SJSA1 (cell line): Measurements from ENCODE around the gene ZNRF3. TPM values are rescaled to one million over a fixed set of nuclear protein-coding genes. Genes with fewer than 3 reads are reported as not detected.
"Not testable (repeated sequence)": the region's sequence is repeated elsewhere in the genome, so short reads cannot be mapped to it uniquely, and the experiment has no call there.

Experiments
- DNase-seq, 2 experiments: peaks; one replicate each; pipeline ENCODE4 v3.0.0-alpha.2; 2015 to 2020; ENCODE audit warnings: low spot score in 2 of 2, low read depth in 1 of 2
- H3K27ac ChIP-seq: fragments of 250-450 bp; sonication (Bioruptor Pico); 2 replicates; pipeline ENCODE4 v1.5.1; 2020; ENCODE audit warnings: mild to moderate bottlenecking, moderate library complexity
- H3K27me3 ChIP-seq: fragments of 250-450 bp; sonication (Bioruptor Pico); replicated peaks from 2 replicates; pipeline ENCODE4 v1.5.1; 2020; ENCODE audit warnings: mild to moderate bottlenecking, moderate library complexity
- H3K36me3 ChIP-seq: fragments of 250-450 bp; sonication (Bioruptor Pico); 2 replicates; pipeline ENCODE4 v1.5.1; 2020; ENCODE audit warnings: mild to moderate bottlenecking
- H3K4me1 ChIP-seq: fragments of 250-450 bp; sonication (Bioruptor Pico); replicated peaks from 2 replicates; pipeline ENCODE4 v1.6.1; 2021; ENCODE audit warnings: mild to moderate bottlenecking
- H3K4me3 ChIP-seq: fragments of 250-450 bp; sonication (Bioruptor Pico); 2 replicates; pipeline ENCODE4 v1.5.1; 2020; ENCODE audit warnings: mild to moderate bottlenecking
- H3K9me3 ChIP-seq: fragments of 250-450 bp; sonication (Bioruptor Pico); replicated peaks from 2 replicates; pipeline ENCODE4 v1.5.1; 2020; ENCODE audit warnings: mild to moderate bottlenecking
- total RNA-seq: library from RNA; depleted of rRNA; stranded (reverse); fragments of >200 nt; shearing (Covaris generic); gene quantifications from 2 replicates; pipeline ENCODE4 v1.2.3, GENCODE V29; 2014

The ZNRF3 gene
- total RNA-seq, 1 experiment from 2014 or later, result 6.0 TPM

GRCh38 chr22:29039684-29040083, 156.3 kb downstream of the ZNRF3 start:
- not testable (repeated sequence) for H3K36me3 ChIP-seq, DNase-seq, H3K9me3 ChIP-seq, H3K4me3 ChIP-seq, H3K27me3 ChIP-seq, H3K27ac ChIP-seq
- H3K4me1 ChIP-seq, result peaks cover 30% of the 10 kb centered on the region

GRCh38 chr22:29040385-29041275, 157.3 kb downstream of the ZNRF3 start:
- peak overlapping the region; percentile 22 for H3K27ac ChIP-seq
- H3K9me3 ChIP-seq, result no peaks in the 10 kb centered on the region
- peaks cover 39% of the 10 kb centered on the region for H3K4me1 ChIP-seq
- peaks cover 4% of the 10 kb centered on the region; the same call in 1 of the 2 replicates for H3K36me3 ChIP-seq
- no peak overlapping the region for H3K4me3 ChIP-seq
- no peaks in the 10 kb centered on the region for H3K27me3 ChIP-seq
- DNase-seq, result peak; percentile 77 to 83

- H3K9me3 ChIP-seq, result no peaks in the 10 kb centered on the region
- H3K27ac ChIP-seq, result peak overlapping the region; percentile 22
- H3K36me3 ChIP-seq, result peaks cover 9% of the 10 kb centered on the region; the same call in 1 of the 2 replicates
- no peak overlapping the region for H3K4me3 ChIP-seq
- peaks cover 41% of the 10 kb centered on the region for H3K4me1 ChIP-seq
- no peaks in the 10 kb centered on the region for H3K27me3 ChIP-seq
- DNase-seq, result peak in 1 of 2 experiments; percentile 25
These were observed 158.0 kb downstream of the ZNRF3 start for GRCh38 chr22:29041408-29041807.

- Histone ChIP-seq H3K27ac (peak overlapping the region; percentile 64), H3K36me3 (peaks cover 33% of the 10 kb centered on the region), H3K4me3 (no peak overlapping the region), H3K4me1 (peaks cover 41% of the 10 kb centered on the region), H3K9me3 (no peaks in the 10 kb centered on the region), H3K27me3 (no peaks in the 10 kb centered on the region)
- DNase-seq, result peak in 1 of 2 experiments; percentile 78
These were observed 160.7 kb downstream of the ZNRF3 start for GRCh38 chr22:29043906-29044575.

- Histone ChIP-seq H3K27me3 (no peaks in the 10 kb centered on the region), H3K27ac (peak overlapping the region; percentile 64), H3K4me3 (no peak overlapping the region), H3K9me3 (no peaks in the 10 kb centered on the region), H3K4me1 (peaks cover 41% of the 10 kb centered on the region), H3K36me3 (peaks cover 37% of the 10 kb centered on the region)
- DNase-seq, result peak; percentile 62 to 71
These were observed 161.3 kb downstream of the ZNRF3 start for GRCh38 chr22:29044657-29045176.

- Histone ChIP-seq H3K9me3 (no peaks in the 10 kb centered on the region), H3K4me3 (no peak overlapping the region), H3K4me1 (peaks cover 18% of the 10 kb centered on the region), H3K27ac (no peak overlapping the region), H3K27me3 (no peaks in the 10 kb centered on the region), H3K36me3 (peaks cover 43% of the 10 kb centered on the region)
- no peak for DNase-seq
These were observed 165.7 kb downstream of the ZNRF3 start for GRCh38 chr22:29048822-29049654.

GRCh38 chr22:29049655-29050263, 166.4 kb downstream of the ZNRF3 start:
- H3K4me1 ChIP-seq, result peaks cover 11% of the 10 kb centered on the region
- no peaks in the 10 kb centered on the region for H3K27me3 ChIP-seq
- no peak for DNase-seq
- H3K27ac ChIP-seq, result no peak overlapping the region
- no peak overlapping the region for H3K4me3 ChIP-seq
- H3K36me3 ChIP-seq, result peaks cover 43% of the 10 kb centered on the region
- no peaks in the 10 kb centered on the region for H3K9me3 ChIP-seq

- Histone ChIP-seq H3K9me3 (no peaks in the 10 kb centered on the region), H3K27me3 (no peaks in the 10 kb centered on the region), H3K27ac (no peak overlapping the region), H3K4me3 (no peak overlapping the region), H3K36me3 (peaks cover 41% of the 10 kb centered on the region), H3K4me1 (peaks cover 4% of the 10 kb centered on the region)
- no peak for DNase-seq
These were observed 167.1 kb downstream of the ZNRF3 start for GRCh38 chr22:29050457-29050856.

- no peaks in the 10 kb centered on the region for H3K27me3 ChIP-seq
- H3K36me3 ChIP-seq, result peaks cover 19% of the 10 kb centered on the region
- DNase-seq, result no peak
- H3K27ac ChIP-seq, result no peak overlapping the region
- H3K4me3 ChIP-seq, result no peak overlapping the region
- H3K9me3 ChIP-seq, result no peaks in the 10 kb centered on the region
- no peaks in the 10 kb centered on the region for H3K4me1 ChIP-seq
These were observed 169.8 kb downstream of the ZNRF3 start for GRCh38 chr22:29053048-29053702.

GRCh38 chr22:29054251-29054767, 170.9 kb downstream of the ZNRF3 start:
- no peak overlapping the region for H3K4me3 ChIP-seq
- no peaks in the 10 kb centered on the region for H3K9me3 ChIP-seq
- H3K27ac ChIP-seq, result no peak overlapping the region
- no peaks in the 10 kb centered on the region for H3K27me3 ChIP-seq
- no peak for DNase-seq
- H3K4me1 ChIP-seq, result no peaks in the 10 kb centered on the region
- H3K36me3 ChIP-seq, result peaks cover 10% of the 10 kb centered on the region

GRCh38 chr22:29055192-29055830, 171.9 kb downstream of the ZNRF3 start:
- Histone ChIP-seq H3K36me3 (peaks cover 3% of the 10 kb centered on the region; the same call in 1 of the 2 replicates), H3K27ac (no peak overlapping the region), H3K9me3 (no peaks in the 10 kb centered on the region), H3K27me3 (no peaks in the 10 kb centered on the region), H3K4me1 (no peaks in the 10 kb centered on the region), H3K4me3 (no peak overlapping the region)
- no peak for DNase-seq

- Histone ChIP-seq H3K9me3 (no peaks in the 10 kb centered on the region), H3K27me3 (no peaks in the 10 kb centered on the region), H3K4me3 (no peak overlapping the region), H3K4me1 (no peaks in the 10 kb centered on the region), H3K27ac (no peak overlapping the region), H3K36me3 (no peaks in the 10 kb centered on the region)
- no peak for DNase-seq
These were observed 173.1 kb downstream of the ZNRF3 start for GRCh38 chr22:29056472-29056871.
